ENCODE data around the gene PDZD4.

The PDZD4 gene

GRCh38 chrX:153832728-153833127, 2.4 kb upstream of the PDZD4 start:
- DNase-seq (ENCODE audit: low spot score) = no peak
- H3K4me3 ChIP-seq = no peak overlapping the region
- TF ChIP-seq, protein P1, sequence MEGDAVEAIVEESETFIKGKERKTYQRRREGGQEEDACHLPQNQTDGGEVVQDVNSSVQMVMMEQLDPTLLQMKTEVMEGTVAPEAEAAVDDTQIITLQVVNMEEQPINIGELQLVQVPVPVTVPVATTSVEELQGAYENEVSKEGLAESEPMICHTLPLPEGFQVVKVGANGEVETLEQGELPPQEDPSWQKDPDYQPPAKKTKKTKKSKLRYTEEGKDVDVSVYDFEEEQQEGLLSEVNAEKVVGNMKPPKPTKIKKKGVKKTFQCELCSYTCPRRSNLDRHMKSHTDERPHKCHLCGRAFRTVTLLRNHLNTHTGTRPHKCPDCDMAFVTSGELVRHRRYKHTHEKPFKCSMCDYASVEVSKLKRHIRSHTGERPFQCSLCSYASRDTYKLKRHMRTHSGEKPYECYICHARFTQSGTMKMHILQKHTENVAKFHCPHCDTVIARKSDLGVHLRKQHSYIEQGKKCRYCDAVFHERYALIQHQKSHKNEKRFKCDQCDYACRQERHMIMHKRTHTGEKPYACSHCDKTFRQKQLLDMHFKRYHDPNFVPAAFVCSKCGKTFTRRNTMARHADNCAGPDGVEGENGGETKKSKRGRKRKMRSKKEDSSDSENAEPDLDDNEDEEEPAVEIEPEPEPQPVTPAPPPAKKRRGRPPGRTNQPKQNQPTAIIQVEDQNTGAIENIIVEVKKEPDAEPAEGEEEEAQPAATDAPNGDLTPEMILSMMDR (IDR thresholded peaks at IDR 0.05) = no peak

DNA sequence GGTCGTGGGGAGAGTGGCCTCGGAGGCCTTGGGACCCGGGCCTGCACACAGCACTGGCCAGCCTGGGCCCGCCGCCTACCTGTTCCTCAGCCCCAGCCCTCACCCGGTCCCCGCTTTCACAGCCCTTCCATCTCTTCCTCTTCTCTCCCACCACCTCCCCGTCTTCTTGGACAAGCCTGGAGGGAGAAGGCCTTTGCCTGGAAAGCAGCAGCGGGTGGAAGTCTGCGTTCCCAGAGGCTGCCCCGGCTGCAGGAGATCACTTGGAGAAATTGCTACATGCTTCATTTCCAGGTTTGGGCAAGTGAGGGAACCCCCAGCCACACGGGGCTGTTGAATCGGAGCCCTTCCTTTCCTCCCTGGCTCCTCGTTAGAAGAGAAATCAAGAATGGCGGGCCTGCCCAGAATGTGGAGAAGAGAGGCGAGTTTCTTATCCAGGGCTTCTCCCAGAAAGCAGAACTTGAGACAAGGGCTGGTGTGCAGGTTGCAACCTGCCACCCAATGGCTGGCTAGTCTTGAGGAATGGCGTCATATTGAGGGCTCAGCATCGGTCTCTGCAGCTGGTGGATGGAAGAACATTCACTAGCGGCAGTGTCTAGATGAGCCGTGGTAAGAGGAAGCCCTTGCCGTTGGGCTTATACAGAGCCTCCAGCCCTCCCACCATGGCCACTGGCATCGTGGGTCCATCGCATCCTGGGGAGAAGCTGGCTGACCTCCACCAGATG, 1.2 kb upstream of the PDZD4 start:
- Histone ChIP-seq H3K27ac (no peak overlapping the region), H3K4me3 (no peak overlapping the region)
- TF ChIP-seq, protein P1 (IDR thresholded peaks at IDR 0.05) = no peak
- no peak for DNase-seq (ENCODE audit: low spot score)

More at GRCh38 chrX:153832728-153833127, 2.4 kb upstream of the PDZD4 start:
- H3K27ac ChIP-seq = no peak overlapping the region

- Histone ChIP-seq H3K4me3 (peak overlapping the region; percentile 74), H3K27ac (peak overlapping the region in 1 of 2 donors; percentile 86)
- DNase-seq (ENCODE audit: low spot score) = no peak
- TF ChIP-seq, protein P1 (IDR thresholded peaks at IDR 0.05) = no peak
Measured at GRCh38 chrX:153830640-153831428, 490 bp upstream of the PDZD4 start.

DNA sequence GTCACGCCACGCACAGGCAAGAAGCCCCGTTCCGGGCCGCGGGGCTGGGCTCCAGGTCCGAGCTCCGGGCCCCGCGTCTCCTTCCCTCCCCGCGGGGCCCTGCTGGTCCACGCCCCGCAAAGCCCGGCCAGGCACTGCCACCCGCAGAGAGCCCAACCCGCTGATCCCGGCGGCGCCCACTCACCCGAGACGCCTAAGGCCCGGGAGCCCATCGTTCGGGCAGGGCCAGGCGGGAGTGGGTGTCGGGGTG, 870 bp downstream of the PDZD4 start:
- Histone ChIP-seq H3K4me3 (peak overlapping the region; percentile 74), H3K27ac (peak overlapping the region in 1 of 2 donors; percentile 86)
- TF ChIP-seq, protein P1 (IDR thresholded peaks at IDR 0.05) = no peak
- DNase-seq (ENCODE audit: low spot score) = no peak

GRCh38 chrX:153828723-153829548, 1.4 kb downstream of the PDZD4 start:
- peak; percentile 74 for DNase-seq (ENCODE audit: low spot score)
- Histone ChIP-seq H3K27ac (peak overlapping the region; percentile 64 to 86), H3K4me3 (peak overlapping the region; percentile 74)
- TF ChIP-seq, protein P1 (IDR thresholded peaks at IDR 0.05) = no peak

DNA sequence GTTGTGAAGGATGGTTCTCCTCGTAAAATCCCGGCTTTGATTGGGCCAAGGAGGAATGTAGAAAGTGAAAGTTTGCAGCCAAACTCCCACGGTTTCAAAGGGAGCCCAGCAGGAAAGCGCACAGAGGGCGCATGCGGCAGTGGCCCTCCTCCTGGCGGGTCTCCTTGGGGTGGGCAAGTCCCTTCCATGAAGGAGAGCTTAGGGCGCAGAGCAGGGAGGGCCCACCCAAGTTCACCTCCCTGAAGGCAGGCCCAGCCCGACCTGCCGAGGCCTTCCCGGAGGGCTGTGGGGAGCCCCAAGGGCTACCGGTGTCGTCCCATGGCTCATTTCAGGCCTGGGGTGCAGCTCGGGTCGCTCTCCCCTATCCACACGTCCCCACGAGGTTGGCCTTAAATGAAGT, 2.0 kb downstream of the PDZD4 start:
- Histone ChIP-seq H3K4me3 (peak overlapping the region; percentile 74), H3K27ac (peak overlapping the region; percentile 64 to 86)
- TF ChIP-seq, protein P1 (IDR thresholded peaks at IDR 0.05) = no peak
- peak; percentile 72 for DNase-seq (ENCODE audit: low spot score)

Data from coronary artery (tissue), 2 donors.